Lower leg skin (tissue), 3 donors: ENCODE measurements around the gene GPR26.

Experiments used
- CTCF ChIP-seq, 3 donors: fragments of 450-650 bp; IDR thresholded peaks; one replicate each; pipeline ENCODE4 v1.5.1; 2016; ENCODE audit warnings: antibody characterized with exemption in 3 of 3, mild to moderate bottlenecking in 3 of 3, moderate library complexity in 2 of 3
- POLR2A ChIP-seq, 2 donors: fragments of 450-650 bp; IDR thresholded peaks; one replicate each; pipeline ENCODE4 v1.6.1; 2016 to 2017; ENCODE audit warnings: antibody characterized with exemption in 2 of 2, mild to moderate bottlenecking in 1 of 2, moderate library complexity in 1 of 2

GRCh38 chr10:123621492-123621891, 44.7 kb upstream of the GPR26 start:
- TF ChIP-seq CTCF (IDR thresholded peaks at IDR 0.05) (no peak), POLR2A (IDR thresholded peaks at IDR 0.05) (no peak)
